ENCODE results near the gene AGRP.

AGRP gene

GRCh38 chr16:67470359-67470758 lies 13.0 kb downstream of the AGRP start:
- Histone ChIP-seq H3K27me3 (ENCODE audit: control insufficient read depth, insufficient read depth, low read length) (no peaks in the 10 kb centered on the region), H3K27ac (no peak overlapping the region), H3K9me3 (ENCODE audit: control insufficient read depth, low read length) (no peaks in the 10 kb centered on the region), H2AFZ (no peak overlapping the region), H3K9ac (no peak overlapping the region), H3K4me3 (ENCODE audit: low read depth, low read length) (no peak overlapping the region), H3K4me1 (peaks cover 7% of the 10 kb centered on the region), H3K4me2 (ENCODE audit: low read length) (no peak overlapping the region), H3K36me3 (ENCODE audit: control insufficient read depth, insufficient read depth, low read length) (no peaks in the 10 kb centered on the region), H3K79me2 (peaks cover 91% of the 10 kb centered on the region)
- TF ChIP-seq CTCF (IDR thresholded peaks at IDR 0.05), result no peak

- no peak overlapping the region for H3K27ac ChIP-seq
- TF ChIP-seq CTCF (IDR thresholded peaks at IDR 0.05), result no peak
- no peak overlapping the region for H2AFZ ChIP-seq
- no peak overlapping the region for H3K4me3 ChIP-seq (ENCODE audit: low read depth, low read length)
- H3K4me1 ChIP-seq, result peaks cover 7% of the 10 kb centered on the region
- no peak overlapping the region for H3K9ac ChIP-seq
- no peaks in the 10 kb centered on the region for H3K27me3 ChIP-seq (ENCODE audit: control insufficient read depth, insufficient read depth, low read length)
- no peaks in the 10 kb centered on the region for H3K36me3 ChIP-seq (ENCODE audit: control insufficient read depth, insufficient read depth, low read length)
- no peak overlapping the region for H3K4me2 ChIP-seq (ENCODE audit: low read length)
- H3K9me3 ChIP-seq (ENCODE audit: control insufficient read depth, low read length), result no peaks in the 10 kb centered on the region
- H3K79me2 ChIP-seq, result peaks cover 89% of the 10 kb centered on the region
These were observed 14.6 kb downstream of the AGRP start for GRCh38 chr16:67468731-67469130.

GRCh38 chr16:67466581-67466980 lies 16.8 kb downstream of the AGRP start:
- H3K79me2 ChIP-seq, result peaks cover 88% of the 10 kb centered on the region

GRCh38 chr16:67464565-67464964 lies 18.8 kb downstream of the AGRP start:
- no peak overlapping the region for H2AFZ ChIP-seq
- TF ChIP-seq CTCF (IDR thresholded peaks at IDR 0.05), result no peak
- H3K4me3 ChIP-seq (ENCODE audit: low read depth, low read length), result no peak overlapping the region
- no peaks in the 10 kb centered on the region for H3K9me3 ChIP-seq (ENCODE audit: control insufficient read depth, low read length)
- H3K4me1 ChIP-seq, result peaks cover 13% of the 10 kb centered on the region
- H3K4me2 ChIP-seq (ENCODE audit: low read length), result no peak overlapping the region
- no peak overlapping the region for H3K9ac ChIP-seq
- H3K27me3 ChIP-seq (ENCODE audit: control insufficient read depth, insufficient read depth, low read length), result no peaks in the 10 kb centered on the region
- H3K27ac ChIP-seq, result no peak overlapping the region
- no peaks in the 10 kb centered on the region for H3K36me3 ChIP-seq (ENCODE audit: control insufficient read depth, insufficient read depth, low read length)
- H3K79me2 ChIP-seq, result peaks cover 87% of the 10 kb centered on the region

More at GRCh38 chr16:67466581-67466980, 16.8 kb downstream of the AGRP start:
- Histone ChIP-seq H2AFZ (no peak overlapping the region), H3K27ac (no peak overlapping the region), H3K9ac (no peak overlapping the region), H3K9me3 (ENCODE audit: control insufficient read depth, low read length) (no peaks in the 10 kb centered on the region), H3K4me3 (ENCODE audit: low read depth, low read length) (no peak overlapping the region), H3K27me3 (ENCODE audit: control insufficient read depth, insufficient read depth, low read length) (no peaks in the 10 kb centered on the region), H3K4me1 (peaks cover 9% of the 10 kb centered on the region), H3K36me3 (ENCODE audit: control insufficient read depth, insufficient read depth, low read length) (no peaks in the 10 kb centered on the region), H3K4me2 (ENCODE audit: low read length) (no peak overlapping the region)
- TF ChIP-seq CTCF (IDR thresholded peaks at IDR 0.05), result no peak

GRCh38 chr16:67463691-67464090 lies 19.7 kb downstream of the AGRP start:
- Histone ChIP-seq H3K27me3 (ENCODE audit: control insufficient read depth, insufficient read depth, low read length) (no peaks in the 10 kb centered on the region), H3K4me2 (ENCODE audit: low read length) (no peak overlapping the region), H3K9ac (no peak overlapping the region), H3K79me2 (peaks cover 83% of the 10 kb centered on the region), H3K36me3 (ENCODE audit: control insufficient read depth, insufficient read depth, low read length) (no peaks in the 10 kb centered on the region), H3K9me3 (ENCODE audit: control insufficient read depth, low read length) (no peaks in the 10 kb centered on the region), H2AFZ (no peak overlapping the region), H3K27ac (no peak overlapping the region), H3K4me1 (peaks cover 22% of the 10 kb centered on the region), H3K4me3 (ENCODE audit: low read depth, low read length) (no peak overlapping the region)
- no peak for TF ChIP-seq CTCF (IDR thresholded peaks at IDR 0.05)

Measured in parathyroid adenoma (tissue), 2 donors.